Effector CD8-positive, alpha-beta T cell (primary cell): ENCODE measurements around the gene VPS26A.
"Not testable (repeated sequence)": the region's sequence is repeated elsewhere in the genome, so short reads cannot be mapped to it uniquely, and the experiment has no call there.

Experiments used
- DNase-seq: peaks from one replicate; lab custom pipeline; 2025; lab: John Stamatoyannopoulos, UW

The VPS26A gene

DNA sequence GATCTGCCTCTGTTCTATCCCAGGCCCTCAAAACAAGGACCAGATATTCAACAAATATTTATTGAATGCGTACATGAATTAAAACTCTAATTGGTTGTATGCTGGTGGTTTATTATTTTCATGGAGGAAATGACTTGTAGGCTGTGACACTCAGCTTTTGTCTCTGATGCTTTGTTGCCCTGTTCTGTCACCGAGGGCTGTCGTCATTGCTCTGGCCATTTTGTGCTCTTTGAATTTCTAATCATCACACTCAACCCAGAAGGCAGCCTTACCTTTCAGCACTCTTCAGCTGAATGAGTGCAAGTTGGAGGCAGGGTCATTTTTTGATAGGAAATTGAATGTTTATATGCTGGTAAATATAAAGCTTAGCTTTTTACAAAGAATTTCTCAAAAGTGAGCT is 21.5 kb upstream of the VPS26A start:
- DNase-seq = no peak

DNA sequence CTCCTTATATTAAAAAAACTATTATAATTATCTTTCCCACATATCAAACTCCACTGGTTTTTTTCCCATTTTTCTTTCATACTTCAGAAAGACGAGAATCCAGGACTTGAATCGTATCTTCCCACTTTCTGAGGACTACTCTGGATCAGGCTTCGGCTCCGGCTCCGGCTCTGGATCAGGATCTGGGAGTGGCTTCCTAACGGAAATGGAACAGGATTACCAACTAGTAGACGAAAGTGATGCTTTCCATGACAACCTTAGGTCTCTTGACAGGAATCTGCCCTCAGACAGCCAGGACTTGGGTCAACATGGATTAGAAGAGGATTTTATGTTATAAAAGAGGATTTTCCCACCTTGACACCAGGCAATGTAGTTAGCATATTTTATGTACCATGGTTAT is 20.2 kb upstream of the VPS26A start:
- DNase-seq = no peak

DNA sequence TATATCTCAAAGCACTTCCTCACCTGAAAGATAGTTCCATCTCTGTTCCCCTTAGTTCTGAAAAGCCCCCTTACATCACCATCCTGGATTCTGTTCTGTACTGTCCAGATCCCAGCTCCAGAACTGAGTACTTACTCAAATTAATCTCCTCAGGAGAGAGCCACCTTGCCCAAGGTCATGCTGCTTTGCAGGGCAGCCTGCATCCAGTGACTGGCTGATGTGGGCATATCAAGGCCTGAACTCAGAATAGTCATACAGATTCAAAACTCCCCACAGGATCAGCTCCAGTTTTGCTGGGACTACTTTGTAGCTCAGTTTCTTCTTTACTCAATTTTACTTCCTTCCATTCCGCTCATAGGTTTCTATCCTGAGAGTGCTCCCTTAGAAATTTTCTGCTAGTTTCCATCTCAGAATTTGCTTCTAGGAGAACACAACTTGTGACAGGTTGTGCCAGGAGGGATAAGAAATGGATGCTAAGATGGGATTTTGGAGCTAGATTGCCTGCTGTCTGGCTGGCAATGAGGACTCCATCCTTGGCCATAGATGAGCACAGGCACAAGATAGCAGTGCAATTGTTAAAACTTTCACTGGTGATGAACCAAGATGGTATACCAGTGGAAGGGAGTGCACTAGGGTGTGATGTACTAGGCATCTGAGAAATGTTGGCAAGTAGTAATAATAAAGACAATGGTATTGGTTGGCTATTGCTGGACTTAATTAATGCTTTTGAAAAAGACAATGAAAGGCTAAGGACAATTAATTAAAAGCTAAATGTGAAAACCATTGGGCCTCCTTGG is 18.8 kb upstream of the VPS26A start:
- no peak for DNase-seq

DNA sequence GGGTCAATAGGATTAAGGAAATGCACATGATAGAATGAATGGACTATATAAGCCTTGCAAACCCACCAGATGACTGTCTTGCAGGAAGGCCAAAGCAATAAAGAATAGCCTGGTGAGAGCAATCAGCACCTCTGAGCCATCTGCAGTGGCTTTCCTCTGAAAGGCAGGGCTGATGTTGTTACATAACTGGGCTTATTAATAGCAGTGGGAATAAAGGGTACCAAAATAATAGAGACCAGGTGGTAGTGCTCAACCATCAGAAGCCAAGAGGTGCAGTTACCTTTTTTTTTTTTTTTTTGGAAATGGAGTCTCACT is 16.8 kb upstream of the VPS26A start:
- DNase-seq = no peak

DNA sequence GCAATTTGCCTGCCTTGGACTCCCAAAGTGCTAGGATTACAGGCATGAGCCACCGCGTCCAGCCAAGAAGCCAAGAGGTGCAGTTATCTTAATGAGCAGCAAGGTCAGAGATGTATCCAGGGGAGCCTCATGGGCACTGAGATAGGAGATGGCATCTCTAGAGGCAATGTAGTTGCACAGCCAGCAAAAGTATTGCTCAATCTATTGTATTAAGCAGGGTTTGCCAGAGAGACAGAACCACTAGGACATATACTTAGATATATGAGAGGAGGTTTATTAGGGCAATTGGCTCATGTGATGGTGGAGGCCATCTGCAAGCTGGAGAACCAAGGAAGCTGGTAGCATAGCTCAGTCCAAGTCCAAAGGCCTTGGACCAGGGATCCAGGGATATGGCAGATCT is 16.3 kb upstream of the VPS26A start:
- DNase-seq = no peak

DNA sequence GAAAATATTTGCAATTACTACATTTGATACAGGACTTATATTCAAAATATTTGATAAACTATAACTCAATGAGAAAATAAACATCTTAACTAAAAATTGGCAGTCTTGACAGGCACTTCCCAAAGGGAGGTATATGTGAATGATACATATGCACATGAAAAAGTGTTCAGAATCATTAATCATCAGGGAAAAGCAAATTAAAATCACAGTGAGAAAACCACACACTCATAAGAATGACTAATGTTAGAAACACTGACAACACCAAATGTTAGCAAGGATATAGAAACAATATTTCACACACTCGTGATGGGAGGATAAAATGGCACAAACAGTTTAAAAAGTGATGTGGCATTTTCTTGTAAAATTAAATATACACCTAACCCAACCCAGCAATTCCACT is 4.1 kb upstream of the VPS26A start:
- DNase-seq = no peak

DNA sequence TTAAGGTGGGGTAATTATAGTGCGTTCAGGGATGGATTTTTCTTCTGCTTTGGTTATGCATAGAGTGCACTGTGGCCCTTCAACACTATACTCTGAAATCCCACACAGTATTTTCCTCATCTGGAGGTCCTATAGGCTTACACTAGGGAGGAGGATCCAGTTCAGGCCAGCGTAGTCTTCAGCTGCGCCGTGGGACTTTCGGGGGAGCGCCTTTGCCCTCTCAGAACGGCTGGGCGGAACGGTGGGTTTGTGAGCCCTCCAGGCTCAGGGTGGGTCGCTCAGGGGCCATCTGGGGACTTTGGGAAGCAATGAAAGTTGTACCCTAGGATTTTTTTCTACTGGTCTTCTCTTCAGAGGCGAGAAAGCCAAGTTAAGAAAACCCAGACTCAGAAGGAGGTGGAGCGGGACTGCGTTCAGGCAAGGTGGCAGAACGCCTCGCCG is 652 bp upstream of the VPS26A start:
- peak; percentile 57 for DNase-seq

DNA sequence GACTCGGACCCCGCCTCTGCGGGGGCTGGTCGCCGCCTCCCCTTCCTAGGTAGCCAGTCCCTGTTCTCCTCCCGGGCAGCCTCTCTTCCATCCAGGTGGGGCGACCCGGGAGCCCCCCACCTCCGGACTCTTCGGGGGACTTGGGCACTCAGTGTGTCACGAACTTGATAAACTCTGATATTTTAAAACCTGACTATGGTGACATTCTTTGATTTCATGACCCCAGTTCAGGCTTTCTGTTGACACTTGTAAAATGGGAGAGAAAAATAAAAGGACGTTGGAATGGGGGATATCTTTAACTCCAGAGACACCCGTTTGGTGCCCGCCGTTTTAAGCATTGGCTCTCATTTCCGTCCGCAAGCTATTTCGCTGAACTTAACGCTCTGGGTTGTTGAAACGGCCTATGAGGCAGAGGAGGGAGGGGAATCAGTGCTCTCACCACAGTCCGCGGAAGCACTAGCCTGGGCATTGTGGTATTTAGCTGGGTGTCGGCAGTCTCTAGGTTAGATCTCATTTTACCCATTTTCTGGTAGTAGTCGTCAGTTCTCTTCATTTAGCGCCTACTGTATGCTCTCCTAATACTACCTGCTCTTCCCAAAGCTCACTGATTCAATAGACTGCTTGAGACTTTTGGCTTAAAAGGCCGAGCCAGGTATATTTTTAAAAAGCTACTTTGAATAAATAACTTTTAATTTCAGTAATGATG is 738 bp downstream of the VPS26A start:
- peak; percentile 19 for DNase-seq

DNA sequence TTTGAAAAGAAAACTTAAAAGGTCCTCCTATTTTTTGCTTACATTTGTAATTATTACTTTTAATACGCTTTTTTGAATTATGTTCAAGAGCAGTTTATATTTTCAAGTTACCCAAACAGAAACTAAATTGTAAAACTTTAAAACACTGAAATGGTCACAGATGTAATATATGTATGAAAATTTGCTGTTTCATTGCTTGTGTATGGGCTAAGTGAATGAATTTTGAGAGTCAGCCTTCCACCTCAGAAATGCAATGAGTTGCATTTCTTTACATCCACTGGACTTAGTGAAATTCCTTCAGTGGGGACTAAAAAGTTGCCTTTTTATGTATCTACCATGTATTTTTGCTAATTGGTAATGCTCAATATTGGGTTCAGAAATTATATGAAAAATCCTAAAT is 1.6 kb downstream of the VPS26A start:
- DNase-seq = no peak

DNA sequence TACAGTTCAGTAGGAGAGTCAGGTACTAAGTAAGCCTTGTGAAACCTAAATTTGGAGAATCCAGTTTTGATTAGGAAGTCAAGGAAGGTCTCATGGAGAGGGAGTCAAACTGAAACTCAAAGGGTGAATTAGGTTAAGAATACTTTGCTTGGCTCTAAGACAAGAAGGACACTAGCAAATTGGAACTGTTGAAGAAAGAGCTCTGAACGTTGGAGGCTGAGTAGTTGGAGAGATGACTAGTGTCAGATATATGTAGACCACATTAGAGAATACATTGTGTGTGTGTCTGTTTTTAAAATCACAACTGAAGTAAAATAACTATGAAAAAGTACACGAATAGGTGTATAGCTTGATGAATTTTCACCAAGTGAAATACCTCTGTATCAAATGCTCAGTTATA is 6.3 kb downstream of the VPS26A start:
- no peak for DNase-seq

DNA sequence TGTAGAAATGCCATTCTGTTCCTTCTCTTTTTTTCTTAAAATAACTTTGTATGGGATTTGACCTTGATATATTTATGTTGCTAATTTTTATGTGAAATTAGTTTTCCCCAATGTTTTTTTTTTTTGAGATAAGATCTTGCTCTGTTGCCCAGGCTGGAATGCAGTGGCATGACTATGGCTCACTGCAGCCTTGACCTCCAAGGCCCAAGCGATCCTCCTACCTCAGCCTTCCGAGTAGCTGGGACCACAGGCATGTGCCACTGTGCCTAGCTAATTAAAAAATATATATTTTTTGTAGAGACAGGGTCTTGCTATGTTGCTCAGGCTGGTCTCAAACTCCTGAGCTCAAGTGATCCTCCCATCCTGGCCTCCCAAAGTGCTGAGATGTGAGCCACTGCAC is 16.0 kb downstream of the VPS26A start:
- no peak for DNase-seq

DNA sequence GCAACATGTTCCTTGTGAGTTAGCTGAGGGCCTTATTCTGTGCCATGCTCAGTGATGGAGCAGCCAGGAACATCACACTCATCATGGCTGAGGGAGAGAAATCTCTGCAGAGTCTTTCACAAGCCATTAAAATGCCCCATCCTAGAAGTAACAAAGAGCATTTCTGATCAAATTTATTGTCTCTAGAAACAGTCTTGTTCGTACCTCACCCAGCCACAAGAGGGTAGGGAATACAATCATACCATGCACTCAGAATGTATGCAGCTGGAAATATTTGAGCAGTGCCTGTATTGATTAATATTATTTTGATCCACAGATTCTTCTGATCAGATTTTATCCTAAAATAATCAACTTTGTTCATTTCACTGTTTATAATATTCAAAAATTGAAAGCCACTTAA is 17.3 kb downstream of the VPS26A start:
- DNase-seq = no peak

DNA sequence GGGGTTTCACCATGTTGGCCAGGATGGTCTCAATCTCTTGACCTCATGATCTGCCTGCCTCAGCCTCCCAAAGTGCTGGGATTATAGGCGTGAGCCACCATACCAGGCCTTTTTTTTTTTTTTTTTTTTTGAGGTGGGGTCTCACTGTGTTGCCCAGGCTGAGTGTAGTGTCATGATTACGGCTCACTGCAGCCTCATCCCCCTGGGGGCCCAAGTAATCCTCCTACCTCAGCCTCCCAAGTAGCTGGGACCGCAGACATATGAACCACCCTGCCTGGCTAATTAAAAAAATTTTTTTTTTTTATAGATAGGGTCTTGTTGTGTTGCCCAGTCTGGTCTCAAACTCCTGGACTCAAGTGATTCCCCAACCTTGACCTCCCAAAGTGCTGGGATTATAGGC is 18.1 kb downstream of the VPS26A start:
- not testable (repeated sequence) for DNase-seq

DNA sequence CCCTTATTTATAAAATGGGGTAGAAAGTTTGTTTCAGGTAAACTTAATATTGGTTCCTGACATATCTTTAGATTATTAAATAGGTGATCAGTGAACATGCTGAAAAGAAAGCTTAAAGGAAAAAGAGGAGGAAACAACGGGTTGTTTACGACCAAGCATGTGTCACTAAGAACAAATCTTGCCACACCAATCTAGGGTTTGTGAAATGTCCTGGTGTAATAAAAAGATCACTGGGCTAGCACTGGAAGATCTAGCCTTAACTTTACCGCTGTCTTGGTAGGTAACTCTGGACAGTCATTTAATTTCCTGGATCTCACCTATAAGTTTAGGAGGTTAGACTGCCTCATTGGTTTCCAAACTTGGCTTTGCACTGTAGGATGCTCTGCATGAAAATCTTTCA is 19.0 kb downstream of the VPS26A start:
- no peak for DNase-seq

DNA sequence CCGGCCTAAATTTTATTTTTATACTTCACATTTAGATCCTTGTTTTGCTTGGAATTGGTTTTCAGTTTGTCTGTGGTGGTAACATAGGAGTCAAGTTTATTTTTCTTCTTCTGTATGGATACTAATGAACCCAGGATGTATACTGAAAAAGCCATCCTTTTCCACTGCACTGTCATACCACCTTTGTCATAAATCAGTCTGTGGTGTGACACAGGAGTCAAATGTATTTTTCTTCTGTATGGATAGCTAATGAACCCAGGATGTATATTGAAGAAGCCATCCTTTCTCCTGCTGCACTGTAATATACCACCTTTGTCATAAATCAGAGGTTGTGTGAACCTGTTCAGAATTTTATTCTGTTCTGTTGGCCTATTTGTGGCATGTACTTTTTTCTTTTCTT is 21.4 kb downstream of the VPS26A start:
- DNase-seq = no peak

DNA sequence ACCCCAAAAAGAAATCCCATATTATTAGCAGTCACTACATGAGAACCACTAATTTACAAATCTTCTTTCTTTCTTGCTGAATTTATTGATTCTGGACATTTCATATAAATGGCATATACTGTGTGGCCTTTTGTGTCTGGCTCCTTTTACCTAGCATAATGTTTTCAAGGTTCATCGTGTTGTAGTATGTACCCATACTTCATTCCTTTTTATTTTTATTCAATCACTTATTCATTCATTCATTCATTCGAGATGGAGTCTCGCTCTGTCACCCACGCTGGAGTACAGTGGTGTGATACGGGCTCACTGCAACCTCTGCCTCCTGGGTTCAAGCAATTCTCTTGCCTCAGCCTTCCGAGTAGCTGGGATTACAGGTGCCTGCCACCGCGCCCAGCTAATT is 21.9 kb downstream of the VPS26A start:
- DNase-seq = no peak

DNA sequence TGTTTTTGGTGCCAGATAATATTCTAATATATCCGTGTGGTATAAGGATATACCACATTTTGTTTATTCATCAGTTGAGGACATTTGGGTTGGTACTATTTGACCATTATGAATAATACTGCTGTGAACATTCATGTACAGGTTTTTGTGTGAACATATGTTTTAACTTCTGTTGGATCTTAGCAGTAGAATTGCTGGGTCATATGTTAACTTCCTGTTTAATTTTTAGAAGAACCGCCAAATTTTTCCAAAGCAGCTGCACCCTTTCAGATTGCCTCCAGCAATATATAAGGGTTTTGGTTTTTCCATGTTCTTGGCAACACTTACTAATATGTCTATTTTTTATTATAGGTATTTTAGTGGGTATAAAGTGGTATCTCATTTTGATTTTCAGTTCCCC is 22.8 kb downstream of the VPS26A start:
- no peak for DNase-seq

DNA sequence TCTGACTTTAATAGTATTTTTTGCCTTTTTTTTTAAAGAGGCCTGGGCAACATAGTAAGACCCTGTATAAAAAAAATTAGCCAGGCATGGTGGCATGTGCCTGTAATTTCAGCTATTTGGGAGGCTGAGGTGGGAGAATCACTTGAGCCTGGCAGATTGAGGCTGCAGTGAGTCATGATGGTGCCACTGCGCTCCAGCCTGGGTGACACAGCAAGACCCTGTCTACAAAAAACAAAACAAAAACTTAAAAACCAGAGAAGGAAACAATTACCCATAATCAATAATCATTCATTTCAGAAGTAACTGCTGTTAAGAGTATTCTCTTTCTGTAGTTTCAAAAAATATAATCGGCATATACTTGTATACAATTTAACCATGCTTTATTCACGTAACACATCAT is 28.0 kb downstream of the VPS26A start:
- DNase-seq = no peak

DNA sequence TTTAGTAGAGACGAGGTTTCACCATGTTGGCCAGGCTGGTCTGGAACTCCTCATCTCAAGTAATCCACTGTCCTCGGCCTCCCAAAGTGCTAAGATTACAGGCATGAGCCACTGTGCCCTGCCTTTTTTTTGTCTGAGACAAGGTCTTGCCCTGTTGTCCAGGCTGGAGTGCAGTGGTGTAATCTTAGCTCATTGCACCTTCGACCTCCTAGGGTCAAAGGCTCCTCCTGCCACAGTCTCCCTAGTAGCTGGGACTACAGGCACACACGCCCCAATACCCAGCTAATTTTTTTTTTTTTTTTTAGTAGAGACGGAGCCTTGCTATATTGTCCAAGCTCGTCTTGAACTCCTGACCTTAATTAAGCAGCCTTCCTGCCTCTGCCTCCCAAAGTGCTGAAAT is 29.2 kb downstream of the VPS26A start:
- no peak for DNase-seq

DNA sequence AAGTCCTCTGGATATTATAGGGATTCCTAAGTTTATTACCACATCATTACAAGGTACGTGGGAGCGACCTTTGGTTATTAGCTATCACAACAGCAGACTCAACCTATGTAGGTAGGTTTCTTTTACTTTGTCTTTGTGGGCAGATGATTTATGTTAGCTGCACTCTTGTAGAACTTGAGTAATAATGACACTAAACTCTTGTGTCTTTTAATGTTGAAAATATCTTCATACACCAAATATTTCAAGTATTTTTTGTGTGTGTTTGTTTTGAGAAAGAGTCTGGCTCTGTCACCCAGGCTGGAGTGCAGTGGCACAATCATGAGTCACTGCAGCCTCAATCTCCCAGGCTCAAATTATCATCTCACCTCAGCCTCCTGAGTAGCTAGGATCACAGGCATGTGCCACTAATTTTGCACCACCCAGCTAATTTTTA is 36.8 kb downstream of the VPS26A start:
- DNase-seq = no peak

DNA sequence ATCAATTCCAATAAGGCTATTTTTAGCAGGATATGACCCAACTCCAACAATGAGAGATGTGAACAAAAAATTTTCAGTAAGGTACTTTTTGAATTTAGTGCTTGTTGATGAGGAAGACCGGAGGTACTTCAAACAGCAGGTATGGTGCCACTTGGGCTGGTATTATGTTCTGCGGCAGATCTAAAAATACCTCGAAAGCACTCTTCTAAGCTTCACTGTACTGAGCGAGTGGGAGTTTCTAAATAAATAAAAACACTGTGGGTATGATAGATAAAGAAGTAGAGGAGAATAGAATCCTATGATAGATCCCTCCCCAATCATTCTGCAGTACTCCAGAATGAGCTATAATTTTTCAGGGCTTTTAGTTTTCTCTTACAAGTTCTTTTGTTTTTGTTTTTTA is 44.5 kb downstream of the VPS26A start:
- DNase-seq = no peak

DNA sequence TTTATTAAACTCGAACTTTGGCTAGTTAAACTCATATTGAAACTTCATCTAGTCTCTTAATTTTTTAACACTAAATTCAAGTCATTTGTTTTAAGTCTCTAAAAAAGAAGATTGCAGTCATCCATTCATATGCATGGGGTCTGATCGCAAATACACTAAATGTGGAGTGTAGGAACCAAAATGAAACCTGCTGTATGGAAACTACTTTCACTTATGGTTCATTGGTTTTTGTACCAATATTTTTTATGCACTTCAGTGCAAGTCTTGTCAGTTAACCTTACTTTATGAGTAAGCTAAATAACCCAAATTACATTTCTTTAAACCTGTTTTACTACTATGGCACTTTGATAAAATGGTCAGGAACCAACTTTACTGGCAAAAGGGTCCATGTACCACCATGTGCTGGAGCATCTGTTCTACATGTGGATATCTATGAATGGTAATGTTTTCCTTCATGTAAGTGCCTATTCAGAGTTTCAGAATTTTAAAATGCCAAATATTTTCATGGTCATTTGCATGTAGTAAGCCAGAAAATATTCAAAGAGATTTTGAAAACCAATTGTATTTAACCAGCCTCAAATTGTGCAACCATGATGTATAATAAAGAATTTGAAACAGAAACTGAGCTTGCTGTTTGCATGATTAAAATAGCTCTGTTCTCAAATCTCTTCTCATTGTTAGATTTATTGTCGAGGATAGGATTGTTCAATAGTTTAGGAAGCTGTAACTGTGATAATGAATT is 48.4 kb downstream of the VPS26A start:
- no peak for DNase-seq

DNA sequence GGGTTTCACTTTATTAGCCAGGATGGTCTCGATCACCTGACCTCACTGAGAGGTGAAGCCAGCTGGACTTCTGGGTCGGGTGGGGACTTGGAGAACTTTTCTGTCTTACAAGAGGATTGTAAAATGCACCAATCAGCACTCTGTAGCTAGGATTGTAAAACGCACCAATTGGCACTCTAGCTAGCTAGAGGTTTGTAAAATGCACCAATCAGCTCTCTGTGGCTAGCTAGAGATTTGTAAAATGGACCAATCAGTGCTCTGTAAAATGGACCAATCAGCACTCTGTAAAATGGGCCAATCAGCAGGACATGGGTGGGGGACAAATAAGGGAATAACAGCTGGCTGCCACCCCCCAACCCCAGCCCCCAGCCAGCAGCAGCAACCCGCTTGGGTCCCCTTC is 51.3 kb downstream of the VPS26A start:
- not testable (repeated sequence) for DNase-seq
